ENCODE results near the gene PPM1A. TPM values are rescaled to one million over a fixed set of nuclear protein-coding genes. Genes with fewer than 3 reads are reported as not detected.
A peak's percentile ranks its signal among the peaks of the same experiment; 100 is the strongest.

PPM1A gene
- total RNA-seq, 3 donors from 2014 or later (not counting 1 experiment from before 2014, with no cell fraction given) = 118 to 126 (median 119) TPM

GRCh38 chr14:60266021-60266937 is 17.3 kb downstream of the PPM1A start:
- no peak overlapping the region for H3K27ac Mint-ChIP-seq
- TF ChIP-seq CTCF (IDR thresholded peaks at IDR 0.05) = peak; percentile 64
- H3K9me3 Mint-ChIP-seq = no peaks in the 10 kb centered on the region
- intact Hi-C loops (cut with micrococcal nuclease) = no loop called here
- WGBS (ENCODE audit: insufficient coverage) = no CpG with 5 or more reads among the region's 1 CpG
- no peaks in the 10 kb centered on the region for H3K27me3 ChIP-seq (ENCODE audit: control insufficient read depth, insufficient read depth, low read length)
- H3K27ac ChIP-seq (ENCODE audit: low read length) = no peak overlapping the region
- H3K9me3 ChIP-seq (ENCODE audit: control insufficient read depth, insufficient read depth, low read length) = no peaks in the 10 kb centered on the region
- H3K36me3 Mint-ChIP-seq = peaks cover 10% of the 10 kb centered on the region
- ATAC-seq (peak in 2 of 3 donors; percentile 66 to 73), DNase-seq (peak in 1 of 2 donors; percentile 60)
- peaks cover 46 to 54% of the 10 kb centered on the region in 2 donors for H3K4me1 Mint-ChIP-seq
- no peak overlapping the region for H3K4me3 Mint-ChIP-seq
- no peaks in the 10 kb centered on the region for H3K4me1 ChIP-seq (ENCODE audit: control insufficient read depth, insufficient read depth, low read length)
- no peaks in the 10 kb centered on the region for H3K36me3 ChIP-seq (ENCODE audit: control insufficient read depth, insufficient read depth, low read length)
- no peak overlapping the region for H3K4me3 ChIP-seq (ENCODE audit: low read length)
- H3K27me3 Mint-ChIP-seq (ENCODE audit: low read depth in 2 of 2) = no peaks in the 10 kb centered on the region

GRCh38 chr14:60272177-60272576 is 23.2 kb downstream of the PPM1A start:
- intact Hi-C loops (cut with micrococcal nuclease) = no loop called here
- H3K9me3 Mint-ChIP-seq = no peaks in the 10 kb centered on the region
- peak overlapping the region; percentile 38 for H3K4me3 Mint-ChIP-seq
- Histone ChIP-seq H3K27me3 (ENCODE audit: control insufficient read depth, insufficient read depth, low read length) (no peaks in the 10 kb centered on the region), H3K4me3 (ENCODE audit: low read length) (no peak overlapping the region), H3K9me3 (ENCODE audit: control insufficient read depth, insufficient read depth, low read length) (no peaks in the 10 kb centered on the region), H3K27ac (ENCODE audit: low read length) (no peak overlapping the region), H3K4me1 (ENCODE audit: control insufficient read depth, insufficient read depth, low read length) (peaks cover 8% of the 10 kb centered on the region), H3K36me3 (ENCODE audit: control insufficient read depth, insufficient read depth, low read length) (no peaks in the 10 kb centered on the region)
- TF ChIP-seq CTCF (IDR thresholded peaks at IDR 0.05) = no peak
- DNase-seq = peak in 1 of 2 donors; percentile 8
- WGBS (ENCODE audit: insufficient coverage) = 100% methylated on average over 2 of the region's 2 CpGs
- no peaks in the 10 kb centered on the region for H3K27me3 Mint-ChIP-seq (ENCODE audit: low read depth in 2 of 2)
- no peak overlapping the region for H3K27ac Mint-ChIP-seq
- H3K36me3 Mint-ChIP-seq = no peaks in the 10 kb centered on the region
- H3K4me1 Mint-ChIP-seq = peaks cover 67 to 73% of the 10 kb centered on the region in 2 donors
- ATAC-seq = no peak

DNA sequence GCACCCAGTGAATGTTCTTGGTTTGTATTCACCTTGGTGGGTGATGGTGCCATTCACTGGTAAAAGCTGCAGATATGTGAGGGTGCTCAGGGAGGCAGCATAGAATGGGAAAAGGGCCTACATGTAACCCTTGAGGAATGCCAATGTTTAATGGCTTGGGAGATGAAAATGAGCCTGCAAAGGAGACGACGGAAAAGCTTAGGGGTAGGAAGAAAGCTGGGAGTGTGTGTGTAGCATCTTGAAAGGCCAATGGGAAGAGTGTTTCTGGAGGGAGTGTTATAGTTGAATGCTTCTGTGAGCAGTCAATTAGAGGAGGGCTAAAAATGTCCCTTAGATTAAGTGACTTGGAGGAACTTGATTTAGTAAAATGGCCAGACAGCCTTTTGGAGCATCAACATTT is 24.9 kb downstream of the PPM1A start:
- 100% methylated on average over 2 of the region's 2 CpGs for WGBS (ENCODE audit: insufficient coverage)
- Histone ChIP-seq H3K27me3 (ENCODE audit: control insufficient read depth, insufficient read depth, low read length) (no peaks in the 10 kb centered on the region), H3K4me3 (ENCODE audit: low read length) (no peak overlapping the region), H3K9me3 (ENCODE audit: control insufficient read depth, insufficient read depth, low read length) (no peaks in the 10 kb centered on the region), H3K4me1 (ENCODE audit: control insufficient read depth, insufficient read depth, low read length) (peaks cover 8% of the 10 kb centered on the region), H3K36me3 (ENCODE audit: control insufficient read depth, insufficient read depth, low read length) (no peaks in the 10 kb centered on the region), H3K27ac (ENCODE audit: low read length) (no peak overlapping the region)
- ATAC-seq (no peak), DNase-seq (no peak)
- Mint-ChIP-seq H3K4me1 (peaks cover 77 to 80% of the 10 kb centered on the region in 2 donors), H3K9me3 (no peaks in the 10 kb centered on the region), H3K27me3 (ENCODE audit: low read depth in 2 of 2) (no peaks in the 10 kb centered on the region), H3K27ac (peak overlapping the region in 1 of 2 donors; percentile 9), H3K36me3 (no peaks in the 10 kb centered on the region), H3K4me3 (no peak overlapping the region)
- intact Hi-C loops (cut with micrococcal nuclease) = no loop called here
- TF ChIP-seq CTCF (IDR thresholded peaks at IDR 0.05) = no peak

Measured in natural killer cell (primary cell).